Panc1 (cell line): ENCODE measurements around the gene PTPRR. TPM values are rescaled to one million over a fixed set of nuclear protein-coding genes. Genes with fewer than 3 reads are reported as not detected.

Experiments used
- ATAC-seq: fragments of 200-7000 bp; cut with Tn5 transposase; 2 replicates; pipeline ENCODE4 v1.9.1; 2020; ENCODE audit warnings: mild to moderate bottlenecking, moderate library complexity
- BruUV-seq: library from RNA; stranded (reverse); fragments of 400-500 nt; replicated peaks from 2 replicates; lab custom pipeline; 2021; lab: Mats Ljungman, UMichigan
- CTCF ChIA-PET: fragments of 300-600 bp; sonication (Branson Sonifier 250); formaldehyde crosslinking; loops from one replicate; lab custom pipeline; 2022; ENCODE audit warnings: antibody characterized with exemption; lab: Charles Lee
- POLR2A ChIA-PET: fragments of 300-600 bp; sonication (Branson Sonifier 250); formaldehyde crosslinking; loops from one replicate; lab custom pipeline; 2022; ENCODE audit warnings: antibody characterized with exemption; lab: Charles Lee
- DNase-seq: peaks from one replicate; pipeline ENCODE4 v3.0.0-alpha.2; 2010; ENCODE audit warnings: low read depth, low spot score
- H3K27ac ChIP-seq: 2 replicates; pipeline ENCODE4 v1.5.1; 2011; ENCODE audit warnings: mild to moderate bottlenecking, low read length, inconsistent platforms
- H3K27me3 ChIP-seq: fragments of 200-500 bp; sonication (Bioruptor generic); 2 replicates; pipeline ENCODE4 v1.6.0; 2014; ENCODE audit warnings: low read length, inconsistent platforms; ENCODE audit not compliant: control insufficient read depth, insufficient read depth
- H3K36me3 ChIP-seq: fragments of 200-500 bp; sonication (Bioruptor generic); 2 replicates; pipeline ENCODE4 v1.5.1; 2014; ENCODE audit warnings: inconsistent platforms, mild to moderate bottlenecking, low read length, moderate library complexity; ENCODE audit not compliant: control insufficient read depth, insufficient read depth
- H3K4me1 ChIP-seq: 2 replicates; pipeline ENCODE4 v1.5.1; 2011; ENCODE audit warnings: inconsistent platforms, mild to moderate bottlenecking, low read length, moderate library complexity; ENCODE audit not compliant: control insufficient read depth, insufficient read depth
- H3K4me3 ChIP-seq, 2 experiments: 2 replicates each; pipeline ENCODE4 v1.5.1; 2011 to 2012; ENCODE audit warnings: low read depth in 2 of 2, low read length in 2 of 2, mild to moderate bottlenecking in 2 of 2, inconsistent platforms in 1 of 2, moderate library complexity in 1 of 2
- H3K9me3 ChIP-seq: fragments of 200-500 bp; sonication (Bioruptor generic); 2 replicates; pipeline ENCODE4 v1.5.1; 2014; ENCODE audit warnings: low read depth, mild to moderate bottlenecking, inconsistent platforms, low read length, moderate library complexity; ENCODE audit not compliant: control insufficient read depth, insufficient read depth
- POLR2AphosphoS5 ChIP-seq: IDR thresholded peaks from 2 replicates; pipeline ENCODE4 v1.6.1; 2012; ENCODE audit warnings: mild to moderate bottlenecking, low read depth, low read length, moderate library complexity
- REST ChIP-seq, 2 experiments: IDR thresholded peaks; 2 replicates each; pipeline ENCODE4 v1.6.1; 2011 to 2012; ENCODE audit warnings: low read depth in 2 of 2, control low read depth in 1 of 2, low read length in 1 of 2, mild to moderate bottlenecking in 1 of 2, moderate library complexity in 1 of 2; ENCODE audit not compliant: insufficient read depth in 1 of 2
- SIN3A ChIP-seq: IDR thresholded peaks from 2 replicates; pipeline ENCODE4 v1.6.1; 2012; ENCODE audit warnings: low read depth, mild to moderate bottlenecking, low read length, moderate library complexity, borderline replicate concordance; ENCODE audit not compliant: insufficient read depth
- TCF7L2 ChIP-seq: IDR thresholded peaks from 2 replicates; pipeline ENCODE4 v1.6.1; 2011; ENCODE audit warnings: mild to moderate bottlenecking, low read depth, low read length, inconsistent platforms
- in situ Hi-C: cut with HindIII; loops from 2 replicates; pipeline ENCODE4 v1.10.0; 2016; ENCODE audit warnings: low sequenced_read_pairs, low pct_unique_long_range_greater_than_20kb
- intact Hi-C: fragments of 100-400 bp; cut with micrococcal nuclease; formaldehyde crosslinking; loops from one replicate; pipeline ENCODE4 v1.10.0; 2022; ENCODE audit not compliant: unreplicated experiment
- total RNA-seq: library from RNA; stranded (reverse); gene quantifications from one replicate; pipeline ENCODE4 v1.2.1, GENCODE V29; 2021; ENCODE audit not compliant: unreplicated experiment
- TF ChIP-seq, protein P1 (sequence below): fragments of 450-650 bp; IDR thresholded peaks from 2 replicates; pipeline ENCODE4 v1.5.1; 2017; ENCODE audit warnings: mild to moderate bottlenecking

PTPRR gene
- total RNA-seq, 1 experiment from 2014 or later: not detected

GRCh38 chr12:70640901-70641300 lies 279.6 kb downstream of the PTPRR start:
- Histone ChIP-seq H3K36me3 (no peaks in the 10 kb centered on the region), H3K9me3 (no peaks in the 10 kb centered on the region), H3K4me3 (no peak overlapping the region), H3K27me3 (peaks cover 3% of the 10 kb centered on the region; the same call in 1 of the 2 replicates), H3K27ac (no peak overlapping the region), H3K4me1 (no peaks in the 10 kb centered on the region)
- ATAC-seq (no peak), DNase-seq (no peak)
- in situ Hi-C loops: no loop called here
- TF ChIP-seq REST (IDR thresholded peaks at IDR 0.05; ENCODE audit: insufficient read depth in 1 of 2, low read depth in 2 of 2, low read length in 1 of 2) (no peak), TCF7L2 (no peak), POLR2AphosphoS5 (no peak), SIN3A (no peak)
- TF ChIP-seq, protein P1, sequence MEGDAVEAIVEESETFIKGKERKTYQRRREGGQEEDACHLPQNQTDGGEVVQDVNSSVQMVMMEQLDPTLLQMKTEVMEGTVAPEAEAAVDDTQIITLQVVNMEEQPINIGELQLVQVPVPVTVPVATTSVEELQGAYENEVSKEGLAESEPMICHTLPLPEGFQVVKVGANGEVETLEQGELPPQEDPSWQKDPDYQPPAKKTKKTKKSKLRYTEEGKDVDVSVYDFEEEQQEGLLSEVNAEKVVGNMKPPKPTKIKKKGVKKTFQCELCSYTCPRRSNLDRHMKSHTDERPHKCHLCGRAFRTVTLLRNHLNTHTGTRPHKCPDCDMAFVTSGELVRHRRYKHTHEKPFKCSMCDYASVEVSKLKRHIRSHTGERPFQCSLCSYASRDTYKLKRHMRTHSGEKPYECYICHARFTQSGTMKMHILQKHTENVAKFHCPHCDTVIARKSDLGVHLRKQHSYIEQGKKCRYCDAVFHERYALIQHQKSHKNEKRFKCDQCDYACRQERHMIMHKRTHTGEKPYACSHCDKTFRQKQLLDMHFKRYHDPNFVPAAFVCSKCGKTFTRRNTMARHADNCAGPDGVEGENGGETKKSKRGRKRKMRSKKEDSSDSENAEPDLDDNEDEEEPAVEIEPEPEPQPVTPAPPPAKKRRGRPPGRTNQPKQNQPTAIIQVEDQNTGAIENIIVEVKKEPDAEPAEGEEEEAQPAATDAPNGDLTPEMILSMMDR: no peak
- CTCF ChIA-PET: interaction anchor here (0.6 kb wide), 1 partner anchor 889 kb away, joined by 4 read pairs; no protein-coding TSS in a partner anchor
- intact Hi-C loops: no loop called here
- POLR2A ChIA-PET: no interaction called here
- BruUV-seq: no TSS peak

DNA sequence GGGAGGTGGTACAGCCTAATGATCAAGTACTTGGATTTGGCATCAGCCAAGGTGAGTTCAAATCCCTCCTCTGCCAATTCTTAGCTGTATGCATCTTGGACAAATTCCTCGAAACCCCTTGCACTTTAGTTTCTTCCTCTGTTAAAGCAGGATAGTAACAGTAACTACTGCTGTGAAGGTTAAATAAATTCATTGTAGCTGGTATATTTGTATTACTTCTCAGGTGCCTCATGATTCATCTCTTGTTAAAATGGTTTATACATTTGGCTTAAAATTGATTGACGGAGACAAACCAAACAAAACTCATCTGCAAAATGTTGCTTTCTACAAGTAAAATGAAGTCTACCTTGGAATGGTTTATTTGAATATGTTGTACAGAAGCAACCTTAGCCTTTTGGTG lies 281.0 kb downstream of the PTPRR start:
- CTCF ChIA-PET: interaction anchor here (0.6 kb wide), 1 partner anchor 272 kb away, joined by 3 read pairs; no protein-coding TSS in a partner anchor

DNA sequence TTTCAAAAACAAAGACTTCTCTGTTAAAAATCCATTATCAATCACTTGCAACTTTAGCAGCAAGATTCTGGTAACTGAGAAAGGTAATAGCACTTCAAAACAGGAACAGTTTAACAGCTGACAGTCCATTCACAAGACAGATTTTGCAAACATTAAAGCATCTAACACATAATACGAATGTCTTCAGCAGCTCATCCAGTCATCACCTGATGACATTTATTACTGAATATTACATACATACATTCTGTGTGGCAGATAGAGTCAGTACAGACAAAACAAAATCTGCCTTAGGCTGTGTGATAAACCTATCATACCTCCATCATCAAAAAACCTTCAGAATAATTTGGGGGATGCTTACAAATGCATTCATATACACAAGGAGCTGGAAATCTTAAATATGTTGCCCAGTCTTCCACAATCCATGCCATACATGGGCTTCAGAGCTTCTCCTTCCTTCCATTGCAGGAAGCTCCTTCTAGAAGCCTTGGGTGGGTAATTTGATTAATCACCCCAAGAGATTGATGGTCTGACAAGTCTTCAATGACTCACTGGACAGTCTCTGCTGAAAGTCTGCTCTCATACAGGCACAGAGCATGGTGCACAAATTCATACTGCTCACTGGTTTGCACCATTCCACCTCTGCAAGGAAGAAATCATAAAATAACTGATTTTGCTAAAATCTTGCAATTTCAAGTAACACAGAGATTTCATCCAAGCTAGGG lies 281.7 kb downstream of the PTPRR start:
- Histone ChIP-seq H3K9me3 (no peaks in the 10 kb centered on the region), H3K27me3 (peaks cover 3% of the 10 kb centered on the region; the same call in 1 of the 2 replicates), H3K4me1 (no peaks in the 10 kb centered on the region), H3K27ac (no peak overlapping the region), H3K36me3 (no peaks in the 10 kb centered on the region), H3K4me3 (no peak overlapping the region)
- ChIA-PET POLR2A (no interaction called here), CTCF (interaction anchor here (0.6 kb wide), 1 partner anchor 271 kb away, joined by 3 read pairs; no protein-coding TSS in a partner anchor)
- ATAC-seq (no peak), DNase-seq (no peak)
- BruUV-seq: no TSS peak
- in situ Hi-C loops (no loop called here), intact Hi-C loops (no loop called here)
- TF ChIP-seq TCF7L2 (no peak), POLR2AphosphoS5 (no peak), SIN3A (no peak), REST (IDR thresholded peaks at IDR 0.05; ENCODE audit: insufficient read depth in 1 of 2, low read depth in 2 of 2, low read length in 1 of 2) (no peak)
- TF ChIP-seq, protein P1: no peak

More for the DNA sequence above, 281.0 kb downstream of the PTPRR start:
- intact Hi-C loops (no loop called here), in situ Hi-C loops (no loop called here)
- Histone ChIP-seq H3K27ac (no peak overlapping the region), H3K9me3 (no peaks in the 10 kb centered on the region), H3K36me3 (no peaks in the 10 kb centered on the region), H3K27me3 (peaks cover 3% of the 10 kb centered on the region; the same call in 1 of the 2 replicates), H3K4me3 (no peak overlapping the region), H3K4me1 (no peaks in the 10 kb centered on the region)
- BruUV-seq: no TSS peak
- POLR2A ChIA-PET: no interaction called here
- no peak for DNase-seq
- ATAC-seq: no peak
- TF ChIP-seq TCF7L2: no peak
